ENCODE measurements around the gene LDHD. TPM values are rescaled to one million over a fixed set of nuclear protein-coding genes. Genes with fewer than 3 reads are reported as not detected.

LDHD gene
- total and polyA plus RNA-seq, 9 of the 15 experiments (the other 6 are each of a cell fraction or from before 2014, with no cell fraction given) = 0.19 to 0.86 (median 0.54) TPM; not detected in 3

DNA sequence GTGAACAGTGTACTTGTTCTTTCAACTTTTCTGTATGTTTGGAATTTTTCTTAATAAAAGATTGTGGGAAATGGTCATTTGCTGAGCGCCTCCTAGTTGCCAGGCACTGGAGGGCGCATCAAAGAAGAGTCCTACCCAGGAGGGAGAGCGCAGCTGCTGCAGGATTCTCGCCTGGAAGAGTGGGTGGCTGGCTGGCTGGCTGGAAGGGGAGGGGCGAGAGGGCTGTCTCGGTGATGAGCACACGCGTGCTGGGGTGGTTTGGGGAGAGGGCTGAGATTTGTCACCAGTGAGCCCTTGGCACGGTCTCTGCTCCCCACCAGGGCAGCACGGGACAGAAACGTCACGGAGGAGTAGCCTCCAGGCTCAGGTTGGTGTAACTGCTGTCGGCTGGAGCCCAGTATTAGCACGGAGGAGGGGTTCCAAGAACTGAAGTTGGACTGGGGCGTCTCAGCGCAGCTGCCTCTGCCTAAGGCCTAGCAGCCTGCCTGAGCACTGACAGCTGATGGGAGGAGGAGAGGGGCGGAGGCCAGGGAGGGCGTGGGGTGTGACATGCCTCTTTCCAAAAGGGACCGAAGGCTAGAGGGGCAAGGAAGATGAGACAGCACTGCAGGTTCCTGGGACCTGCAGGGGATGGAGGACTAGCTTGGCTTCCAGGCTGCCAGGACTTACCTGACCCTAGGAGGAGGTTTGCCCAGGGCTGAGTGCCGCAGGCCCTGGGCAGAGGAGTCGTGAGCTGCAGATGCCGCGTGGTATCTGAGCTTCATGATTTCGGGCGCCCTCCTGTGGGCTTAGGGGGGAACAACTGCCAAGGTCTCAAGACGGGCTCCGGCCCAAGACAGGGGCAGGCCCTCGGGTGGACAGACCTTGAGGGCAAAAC lies 5.7 kb downstream of the LDHD start (continued):
- TF ChIP-seq, protein P1, sequence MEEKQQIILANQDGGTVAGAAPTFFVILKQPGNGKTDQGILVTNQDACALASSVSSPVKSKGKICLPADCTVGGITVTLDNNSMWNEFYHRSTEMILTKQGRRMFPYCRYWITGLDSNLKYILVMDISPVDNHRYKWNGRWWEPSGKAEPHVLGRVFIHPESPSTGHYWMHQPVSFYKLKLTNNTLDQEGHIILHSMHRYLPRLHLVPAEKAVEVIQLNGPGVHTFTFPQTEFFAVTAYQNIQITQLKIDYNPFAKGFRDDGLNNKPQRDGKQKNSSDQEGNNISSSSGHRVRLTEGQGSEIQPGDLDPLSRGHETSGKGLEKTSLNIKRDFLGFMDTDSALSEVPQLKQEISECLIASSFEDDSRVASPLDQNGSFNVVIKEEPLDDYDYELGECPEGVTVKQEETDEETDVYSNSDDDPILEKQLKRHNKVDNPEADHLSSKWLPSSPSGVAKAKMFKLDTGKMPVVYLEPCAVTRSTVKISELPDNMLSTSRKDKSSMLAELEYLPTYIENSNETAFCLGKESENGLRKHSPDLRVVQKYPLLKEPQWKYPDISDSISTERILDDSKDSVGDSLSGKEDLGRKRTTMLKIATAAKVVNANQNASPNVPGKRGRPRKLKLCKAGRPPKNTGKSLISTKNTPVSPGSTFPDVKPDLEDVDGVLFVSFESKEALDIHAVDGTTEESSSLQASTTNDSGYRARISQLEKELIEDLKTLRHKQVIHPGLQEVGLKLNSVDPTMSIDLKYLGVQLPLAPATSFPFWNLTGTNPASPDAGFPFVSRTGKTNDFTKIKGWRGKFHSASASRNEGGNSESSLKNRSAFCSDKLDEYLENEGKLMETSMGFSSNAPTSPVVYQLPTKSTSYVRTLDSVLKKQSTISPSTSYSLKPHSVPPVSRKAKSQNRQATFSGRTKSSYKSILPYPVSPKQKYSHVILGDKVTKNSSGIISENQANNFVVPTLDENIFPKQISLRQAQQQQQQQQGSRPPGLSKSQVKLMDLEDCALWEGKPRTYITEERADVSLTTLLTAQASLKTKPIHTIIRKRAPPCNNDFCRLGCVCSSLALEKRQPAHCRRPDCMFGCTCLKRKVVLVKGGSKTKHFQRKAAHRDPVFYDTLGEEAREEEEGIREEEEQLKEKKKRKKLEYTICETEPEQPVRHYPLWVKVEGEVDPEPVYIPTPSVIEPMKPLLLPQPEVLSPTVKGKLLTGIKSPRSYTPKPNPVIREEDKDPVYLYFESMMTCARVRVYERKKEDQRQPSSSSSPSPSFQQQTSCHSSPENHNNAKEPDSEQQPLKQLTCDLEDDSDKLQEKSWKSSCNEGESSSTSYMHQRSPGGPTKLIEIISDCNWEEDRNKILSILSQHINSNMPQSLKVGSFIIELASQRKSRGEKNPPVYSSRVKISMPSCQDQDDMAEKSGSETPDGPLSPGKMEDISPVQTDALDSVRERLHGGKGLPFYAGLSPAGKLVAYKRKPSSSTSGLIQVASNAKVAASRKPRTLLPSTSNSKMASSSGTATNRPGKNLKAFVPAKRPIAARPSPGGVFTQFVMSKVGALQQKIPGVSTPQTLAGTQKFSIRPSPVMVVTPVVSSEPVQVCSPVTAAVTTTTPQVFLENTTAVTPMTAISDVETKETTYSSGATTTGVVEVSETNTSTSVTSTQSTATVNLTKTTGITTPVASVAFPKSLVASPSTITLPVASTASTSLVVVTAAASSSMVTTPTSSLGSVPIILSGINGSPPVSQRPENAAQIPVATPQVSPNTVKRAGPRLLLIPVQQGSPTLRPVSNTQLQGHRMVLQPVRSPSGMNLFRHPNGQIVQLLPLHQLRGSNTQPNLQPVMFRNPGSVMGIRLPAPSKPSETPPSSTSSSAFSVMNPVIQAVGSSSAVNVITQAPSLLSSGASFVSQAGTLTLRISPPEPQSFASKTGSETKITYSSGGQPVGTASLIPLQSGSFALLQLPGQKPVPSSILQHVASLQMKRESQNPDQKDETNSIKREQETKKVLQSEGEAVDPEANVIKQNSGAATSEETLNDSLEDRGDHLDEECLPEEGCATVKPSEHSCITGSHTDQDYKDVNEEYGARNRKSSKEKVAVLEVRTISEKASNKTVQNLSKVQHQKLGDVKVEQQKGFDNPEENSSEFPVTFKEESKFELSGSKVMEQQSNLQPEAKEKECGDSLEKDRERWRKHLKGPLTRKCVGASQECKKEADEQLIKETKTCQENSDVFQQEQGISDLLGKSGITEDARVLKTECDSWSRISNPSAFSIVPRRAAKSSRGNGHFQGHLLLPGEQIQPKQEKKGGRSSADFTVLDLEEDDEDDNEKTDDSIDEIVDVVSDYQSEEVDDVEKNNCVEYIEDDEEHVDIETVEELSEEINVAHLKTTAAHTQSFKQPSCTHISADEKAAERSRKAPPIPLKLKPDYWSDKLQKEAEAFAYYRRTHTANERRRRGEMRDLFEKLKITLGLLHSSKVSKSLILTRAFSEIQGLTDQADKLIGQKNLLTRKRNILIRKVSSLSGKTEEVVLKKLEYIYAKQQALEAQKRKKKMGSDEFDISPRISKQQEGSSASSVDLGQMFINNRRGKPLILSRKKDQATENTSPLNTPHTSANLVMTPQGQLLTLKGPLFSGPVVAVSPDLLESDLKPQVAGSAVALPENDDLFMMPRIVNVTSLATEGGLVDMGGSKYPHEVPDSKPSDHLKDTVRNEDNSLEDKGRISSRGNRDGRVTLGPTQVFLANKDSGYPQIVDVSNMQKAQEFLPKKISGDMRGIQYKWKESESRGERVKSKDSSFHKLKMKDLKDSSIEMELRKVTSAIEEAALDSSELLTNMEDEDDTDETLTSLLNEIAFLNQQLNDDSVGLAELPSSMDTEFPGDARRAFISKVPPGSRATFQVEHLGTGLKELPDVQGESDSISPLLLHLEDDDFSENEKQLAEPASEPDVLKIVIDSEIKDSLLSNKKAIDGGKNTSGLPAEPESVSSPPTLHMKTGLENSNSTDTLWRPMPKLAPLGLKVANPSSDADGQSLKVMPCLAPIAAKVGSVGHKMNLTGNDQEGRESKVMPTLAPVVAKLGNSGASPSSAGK (IDR thresholded peaks at IDR 0.05) = peak; percentile 89
- TF ChIP-seq KDM5B (IDR thresholded peaks at IDR 0.05; ENCODE audit: insufficient replicate concordance, low read depth, low read length) (no peak), LEF1 (IDR thresholded peaks at IDR 0.05) (peak; percentile 35; the same call in 1 of the 2 replicates), SUPT5H (IDR thresholded peaks at IDR 0.05) (peak; percentile 46; the same call in 1 of the 2 replicates), CREB3L1 (IDR thresholded peaks at IDR 0.05; ENCODE audit: borderline replicate concordance, low read depth) (peak; percentile 58; the same call in 1 of the 2 replicates), HCFC1 (IDR thresholded peaks at IDR 0.05; ENCODE audit: low read depth, low read length) (peak; percentile 36; the same call in 1 of the 2 replicates), HDGF (IDR thresholded peaks at IDR 0.05) (peak; percentile 79), ZBTB7A (IDR thresholded peaks at IDR 0.05; ENCODE audit: borderline replicate concordance, control insufficient read depth, low read depth, low read length) (no peak), ELF4 (CRISPR knock-in tag; IDR thresholded peaks at IDR 0.05) (no peak), CGGBP1 (CRISPR knock-in tag; IDR thresholded peaks at IDR 0.05) (no peak)
- TF ChIP-seq, protein P2, sequence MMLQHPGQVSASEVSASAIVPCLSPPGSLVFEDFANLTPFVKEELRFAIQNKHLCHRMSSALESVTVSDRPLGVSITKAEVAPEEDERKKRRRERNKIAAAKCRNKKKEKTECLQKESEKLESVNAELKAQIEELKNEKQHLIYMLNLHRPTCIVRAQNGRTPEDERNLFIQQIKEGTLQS (IDR thresholded peaks at IDR 0.05) = peak; percentile 12; the same call in 1 of the 2 replicates
- TF ChIP-seq, protein P2 (CRISPR knock-in tag; conservative IDR thresholded peaks at IDR 0.05) = no peak
